Body of pancreas (tissue), 4 donors: ENCODE results near the gene NKIRAS1. TPM values are rescaled to one million over a fixed set of nuclear protein-coding genes. Genes with fewer than 3 reads are reported as not detected.

Experiments used
- ATAC-seq: fragments of 150-250 bp; one replicate; pipeline ENCODE4 v1.9.1; 2016
- DNase-seq, 4 donors: peaks; one replicate each; pipeline ENCODE4 v3.0.0-alpha.2; 2019
- H3K27ac ChIP-seq, 4 donors: fragments of 200-600 bp; sonication (generic); 1 replicate in 3 of 4; 2 replicates in 1 of 4; pipeline versions ENCODE4 v1.5.1 to v1.6.1; 2016 to 2019; ENCODE audit warnings: mild to moderate bottlenecking in 1 of 4, mixed read lengths in 1 of 4, moderate library complexity in 1 of 4
- H3K27me3 ChIP-seq, 2 donors: fragments of 200-600 bp; sonication (generic); one replicate each; pipeline ENCODE4 v1.6.0; 2016; ENCODE audit warnings: mild to moderate bottlenecking in 1 of 2
- H3K36me3 ChIP-seq, 2 donors: fragments of 200-600 bp; sonication (generic); replicated peaks in 1 of 2; 2 replicates each; pipeline ENCODE4 v1.5.1; 2016; ENCODE audit warnings: low read depth in 2 of 2; ENCODE audit not compliant: insufficient read depth in 1 of 2
- H3K4me1 ChIP-seq: fragments of 200-600 bp; sonication (generic); one replicate; pipeline ENCODE4 v1.6.0; 2016
- H3K4me3 ChIP-seq, 2 donors: fragments of 200-600 bp; sonication (generic); 1 replicate in 1 of 2; 2 replicates in 1 of 2; pipeline ENCODE4 v1.5.1; 2016 to 2019
- H3K9me3 ChIP-seq, 3 donors: fragments of 200-600 bp; sonication (generic); 1 replicate in 2 of 3; 2 replicates in 1 of 3; pipeline ENCODE4 v1.5.1; 2016
- POLR2A ChIP-seq, 3 donors: fragments of 450-650 bp; IDR thresholded peaks; one replicate each; pipeline ENCODE4 v1.6.1; 2016; ENCODE audit warnings: antibody characterized with exemption in 3 of 3, mild to moderate bottlenecking in 2 of 3
- WGBS, 2 donors: methylation state at CpG; one replicate each; pipeline ENCODE4 v1.1.5; 2017; 5-methylcytosine and 5-hydroxymethylcytosine counted together
- intact Hi-C: fragments of 100-400 bp; cut with DNase I; formaldehyde crosslinking; loops from one replicate; pipeline ENCODE4 v1.15.1; 2023
- total RNA-seq, 2 donors: library from RNA; depleted of rRNA; stranded (reverse); fragments of >200 nt; gene quantifications; one replicate each; pipeline ENCODE4 v1.1.0, GENCODE V29; 2016
- TF ChIP-seq, protein P1 (sequence below), 7 experiments: fragments of 450-650 bp in 4 of 7; fragments of 200-600 bp in 3 of 7; sonication (generic) in 3 of 7; IDR thresholded peaks; one replicate each; pipeline ENCODE4 v1.5.1; 2016 to 2019; ENCODE audit warnings: antibody characterized with exemption in 7 of 7

NKIRAS1 gene
- total RNA-seq, 2 donors from 2014 or later: 2.0 to 7.8 TPM

DNA sequence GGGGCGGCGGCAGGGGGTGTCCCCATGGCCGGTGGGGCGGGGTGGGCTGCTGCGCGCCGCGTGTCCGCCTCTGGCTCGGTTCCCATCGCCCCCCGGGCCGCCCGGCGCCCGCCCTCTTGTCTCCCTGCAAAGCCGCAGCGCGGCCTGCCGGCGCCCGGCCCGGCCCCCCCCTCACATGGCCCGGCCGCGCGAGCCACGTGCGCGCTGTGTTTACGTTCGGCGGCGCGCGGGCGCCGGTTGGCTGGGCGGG is 28.8 kb upstream of the NKIRAS1 start:
- H3K9me3 ChIP-seq: no peaks in the 10 kb centered on the region
- no peak for TF ChIP-seq POLR2A (IDR thresholded peaks at IDR 0.05)
- TF ChIP-seq, protein P1, sequence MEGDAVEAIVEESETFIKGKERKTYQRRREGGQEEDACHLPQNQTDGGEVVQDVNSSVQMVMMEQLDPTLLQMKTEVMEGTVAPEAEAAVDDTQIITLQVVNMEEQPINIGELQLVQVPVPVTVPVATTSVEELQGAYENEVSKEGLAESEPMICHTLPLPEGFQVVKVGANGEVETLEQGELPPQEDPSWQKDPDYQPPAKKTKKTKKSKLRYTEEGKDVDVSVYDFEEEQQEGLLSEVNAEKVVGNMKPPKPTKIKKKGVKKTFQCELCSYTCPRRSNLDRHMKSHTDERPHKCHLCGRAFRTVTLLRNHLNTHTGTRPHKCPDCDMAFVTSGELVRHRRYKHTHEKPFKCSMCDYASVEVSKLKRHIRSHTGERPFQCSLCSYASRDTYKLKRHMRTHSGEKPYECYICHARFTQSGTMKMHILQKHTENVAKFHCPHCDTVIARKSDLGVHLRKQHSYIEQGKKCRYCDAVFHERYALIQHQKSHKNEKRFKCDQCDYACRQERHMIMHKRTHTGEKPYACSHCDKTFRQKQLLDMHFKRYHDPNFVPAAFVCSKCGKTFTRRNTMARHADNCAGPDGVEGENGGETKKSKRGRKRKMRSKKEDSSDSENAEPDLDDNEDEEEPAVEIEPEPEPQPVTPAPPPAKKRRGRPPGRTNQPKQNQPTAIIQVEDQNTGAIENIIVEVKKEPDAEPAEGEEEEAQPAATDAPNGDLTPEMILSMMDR (IDR thresholded peaks at IDR 0.05): no peak
- H3K27me3 ChIP-seq: no peaks in the 10 kb centered on the region
- WGBS, 2 donors: 1% methylated on average over 24 of the region's 39 CpGs; no CpG with 5 or more reads in 1 of the 2 donors
- no peak overlapping the region for H3K4me3 ChIP-seq
- H3K27ac ChIP-seq: peak overlapping the region; percentile 91 to 100 (median 98)
- peaks cover 49% of the 10 kb centered on the region for H3K4me1 ChIP-seq
- no peaks in the 10 kb centered on the region for H3K36me3 ChIP-seq
- DNase-seq: no peak
- intact Hi-C loops: no loop called here
- no peak for ATAC-seq

DNA sequence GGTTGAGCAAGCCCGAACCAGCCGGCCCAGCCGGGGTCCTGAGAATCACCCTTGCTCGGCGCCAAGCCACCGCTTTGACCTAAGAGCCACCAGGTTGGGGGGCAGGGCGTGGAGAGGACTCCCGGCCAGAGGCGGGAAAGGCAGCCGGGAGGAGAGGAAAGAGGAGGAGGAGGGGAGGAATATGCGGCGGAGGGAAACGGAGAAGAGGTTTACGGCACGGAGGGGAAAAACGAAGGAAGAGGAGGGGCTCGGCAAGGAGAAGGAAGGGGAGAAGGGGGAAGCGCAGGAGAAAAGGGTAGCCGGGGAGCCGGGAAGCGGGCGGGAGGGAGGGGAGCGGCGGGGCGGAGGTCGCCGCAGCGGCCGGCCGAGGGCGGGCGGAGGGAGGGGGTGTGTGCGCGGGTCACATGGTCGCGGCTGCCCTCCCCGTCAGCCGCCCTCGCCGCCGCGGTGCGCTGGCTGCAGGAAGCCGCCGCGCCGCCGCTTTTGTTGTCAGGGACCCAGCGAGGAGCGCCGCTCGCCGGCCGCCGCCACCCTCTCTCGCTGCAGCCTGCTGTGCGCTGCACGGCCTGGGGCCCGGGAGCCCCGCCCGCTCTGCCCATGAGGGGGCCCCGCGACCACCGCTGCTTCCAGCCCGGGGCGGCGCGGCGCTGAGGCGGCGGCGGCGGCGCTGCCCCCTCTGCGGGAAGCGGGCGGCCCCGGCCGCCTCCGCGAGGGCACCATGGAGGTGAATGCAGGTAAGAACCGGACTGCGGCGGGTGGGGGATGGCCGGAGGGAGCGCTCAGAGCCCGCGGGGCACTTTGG is 28.3 kb upstream of the NKIRAS1 start, which contains the start of gene NR1D2:
Gene NR1D2, plus strand, starts transcription at position 426 of the 802 bp plus-strand sequence. Its CDS starts 293 bp downstream, at position 719.
- H3K4me1 ChIP-seq: peaks cover 44% of the 10 kb centered on the region
- TF ChIP-seq POLR2A (IDR thresholded peaks at IDR 0.05): peak; percentile 72 to 96 (median 85)
- TF ChIP-seq, protein P1 (IDR thresholded peaks at IDR 0.05): peak in 1 of 7 experiments; percentile 8
- peak within 1 kb of the TSS; percentile 26 to 81 for H3K4me3 ChIP-seq
- H3K27me3 ChIP-seq: no peaks in the 10 kb centered on the region
- DNase-seq (peak; percentile 87 to 89 (median 88)), ATAC-seq (peak; percentile 78)
- H3K36me3 ChIP-seq: no peaks in the 10 kb centered on the region
- intact Hi-C loops: no loop called here
- peak within 1 kb of the TSS; percentile 91 to 100 (median 98) for H3K27ac ChIP-seq
- no peaks in the 10 kb centered on the region for H3K9me3 ChIP-seq
- WGBS, 2 donors: 0% methylated on average over 36 to 75 of the region's 88 CpGs

DNA sequence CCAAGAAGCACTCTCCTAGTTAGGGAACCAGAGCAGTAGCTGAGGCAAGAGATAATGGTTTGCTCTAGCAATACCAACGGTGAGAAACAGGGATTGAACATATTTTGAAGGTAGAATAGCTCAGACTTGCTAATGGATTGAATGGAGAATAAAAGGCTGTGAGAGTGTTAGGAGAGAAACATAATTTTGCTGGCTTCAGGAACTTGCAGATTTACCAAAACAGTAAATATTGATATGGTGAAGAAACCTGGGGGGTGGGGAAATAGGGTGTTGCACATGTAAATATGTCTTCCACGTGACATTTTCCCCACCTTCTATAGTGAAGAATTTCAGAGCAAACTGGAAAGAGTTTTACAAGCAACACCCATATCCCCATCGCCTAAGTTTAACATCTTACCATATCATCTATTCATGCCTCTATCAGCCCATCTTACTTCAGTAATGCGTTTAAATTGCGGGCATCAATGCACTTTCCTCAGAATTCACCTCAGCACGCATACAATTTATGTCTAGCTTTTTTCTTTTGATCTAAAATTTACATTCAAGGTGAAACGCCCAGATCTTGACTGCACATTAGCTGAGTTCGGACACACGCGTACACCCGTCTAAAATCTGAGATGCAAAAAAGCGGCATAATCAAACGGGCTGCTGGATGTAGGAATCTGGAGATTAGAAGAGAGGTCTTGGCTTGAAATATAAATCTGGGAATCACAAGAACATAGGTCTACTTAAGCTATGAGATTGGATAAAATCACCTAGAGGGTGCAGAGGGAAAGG is 27.4 kb upstream of the NKIRAS1 start:
- Histone ChIP-seq H3K27me3 (no peaks in the 10 kb centered on the region), H3K9me3 (no peaks in the 10 kb centered on the region), H3K36me3 (no peaks in the 10 kb centered on the region), H3K4me1 (peaks cover 35% of the 10 kb centered on the region), H3K27ac (peak overlapping the region in 2 of 4 donors; percentile 91 to 100), H3K4me3 (peak overlapping the region; percentile 26 to 55)
- WGBS, 2 donors: 6 to 7% methylated on average over 13 of the region's 13 CpGs
- intact Hi-C loops: no loop called here
- no peak for DNase-seq
- ATAC-seq: no peak
- no peak for TF ChIP-seq POLR2A (IDR thresholded peaks at IDR 0.05)
- TF ChIP-seq, protein P1 (IDR thresholded peaks at IDR 0.05): no peak

DNA sequence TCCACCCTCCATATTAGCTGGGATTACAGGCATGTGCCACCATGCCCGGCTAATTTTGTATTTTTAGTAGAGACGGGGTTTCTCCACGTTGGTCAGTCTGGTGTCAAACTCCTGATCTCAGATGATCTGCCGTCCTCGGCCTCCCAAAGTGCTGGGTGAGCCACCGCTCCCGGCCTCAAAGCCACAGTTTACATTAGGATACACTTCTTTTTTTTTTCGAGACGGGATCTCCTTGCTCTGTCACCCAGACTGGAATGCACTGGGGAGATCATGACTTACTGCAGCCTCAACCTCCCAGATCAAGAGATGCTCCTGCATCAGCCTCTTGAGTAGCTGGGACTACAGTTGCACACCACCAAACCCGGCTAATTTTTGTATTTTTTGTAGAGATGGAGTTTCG is 25.8 kb upstream of the NKIRAS1 start:
- H3K36me3 ChIP-seq: no peaks in the 10 kb centered on the region
- TF ChIP-seq, protein P1 (IDR thresholded peaks at IDR 0.05): no peak
- no peak for TF ChIP-seq POLR2A (IDR thresholded peaks at IDR 0.05)
- no peak overlapping the region for H3K27ac ChIP-seq
- DNase-seq: no peak
- intact Hi-C loops: no loop called here
- WGBS, 2 donors: 84 to 89% methylated on average over 11 of the region's 11 CpGs
- no peak overlapping the region for H3K4me3 ChIP-seq
- no peaks in the 10 kb centered on the region for H3K9me3 ChIP-seq
- ATAC-seq: no peak
- H3K4me1 ChIP-seq: peaks cover 19% of the 10 kb centered on the region
- H3K27me3 ChIP-seq: no peaks in the 10 kb centered on the region
